KMS-11 (cell line): Measurements from ENCODE around the gene CSF1R.
"Not testable (repeated sequence)": the region's sequence is repeated elsewhere in the genome, so short reads cannot be mapped to it uniquely, and the experiment has no call there.

Source experiments
- H2AFZ ChIP-seq: fragments of 200-600 bp; sonication (generic); 2 replicates; pipeline ENCODE4 v1.6.1; 2016; ENCODE audit warnings: antibody characterized with exemption, mixed run types, low read depth
- H3K27ac ChIP-seq: fragments of 200-600 bp; sonication (generic); 2 replicates; pipeline ENCODE4 v1.6.1; 2016; ENCODE audit warnings: mild to moderate bottlenecking, mixed run types
- H3K27me3 ChIP-seq: fragments of 200-600 bp; sonication (generic); 2 replicates; pipeline ENCODE4 v1.6.1; 2017; ENCODE audit warnings: mild to moderate bottlenecking, low read depth, mixed run types, moderate library complexity; ENCODE audit not compliant: insufficient read depth
- H3K36me3 ChIP-seq: fragments of 200-600 bp; sonication (generic); 2 replicates; pipeline ENCODE4 v1.6.1; 2017; ENCODE audit warnings: mild to moderate bottlenecking, mixed run types; ENCODE audit not compliant: insufficient read depth
- H3K4me1 ChIP-seq: fragments of 200-600 bp; sonication (generic); 2 replicates; pipeline ENCODE4 v1.6.1; 2016; ENCODE audit warnings: mild to moderate bottlenecking, low read depth, mixed run types; ENCODE audit not compliant: poor library complexity, severe bottlenecking
- H3K4me2 ChIP-seq: fragments of 200-600 bp; sonication (generic); 2 replicates; pipeline ENCODE4 v1.7.0; 2016; ENCODE audit warnings: mild to moderate bottlenecking, mixed run types
- H3K4me3 ChIP-seq: fragments of 200-600 bp; sonication (generic); IDR thresholded peaks from 2 replicates; pipeline ENCODE4 v1.6.1; 2017; ENCODE audit warnings: low read depth, low read length, mixed read lengths; ENCODE audit not compliant: insufficient read depth
- H3K79me2 ChIP-seq: fragments of 200-600 bp; sonication (generic); 2 replicates; pipeline ENCODE4 v1.6.1; 2016; ENCODE audit warnings: low read depth, mixed run types; ENCODE audit not compliant: insufficient read depth
- H3K9ac ChIP-seq: fragments of 200-600 bp; sonication (generic); 2 replicates; pipeline ENCODE4 v1.6.1; 2016; ENCODE audit warnings: mild to moderate bottlenecking, mixed run types
- H4K20me1 ChIP-seq: fragments of 200-600 bp; sonication (generic); 2 replicates; pipeline ENCODE4 v1.6.1; 2016; ENCODE audit warnings: mild to moderate bottlenecking, mixed run types; ENCODE audit not compliant: insufficient read depth
- CTCF ChIP-seq: fragments of 200-600 bp; sonication (generic); conservative IDR thresholded peaks from 2 replicates; pipeline ENCODE4 v1.6.1; 2017; ENCODE audit warnings: low read depth, mild to moderate bottlenecking, antibody characterized with exemption, low read length, moderate library complexity, mixed read lengths

Gene CSF1R

GRCh38 chr5:150085191-150085912 is 1.0 kb downstream of the CSF1R start:
- H3K4me1 ChIP-seq, result no peaks in the 10 kb centered on the region
- no peak overlapping the region for H3K9ac ChIP-seq
- H3K4me3 ChIP-seq, result no peak overlapping the region
- no peak for TF ChIP-seq CTCF
- no peaks in the 10 kb centered on the region for H3K27me3 ChIP-seq
- H3K27ac ChIP-seq, result no peak overlapping the region
- no peaks in the 10 kb centered on the region for H4K20me1 ChIP-seq
- no peaks in the 10 kb centered on the region for H3K79me2 ChIP-seq
- no peak overlapping the region for H3K4me2 ChIP-seq
- H3K36me3 ChIP-seq, result no peaks in the 10 kb centered on the region
- H2AFZ ChIP-seq, result no peak overlapping the region

DNA sequence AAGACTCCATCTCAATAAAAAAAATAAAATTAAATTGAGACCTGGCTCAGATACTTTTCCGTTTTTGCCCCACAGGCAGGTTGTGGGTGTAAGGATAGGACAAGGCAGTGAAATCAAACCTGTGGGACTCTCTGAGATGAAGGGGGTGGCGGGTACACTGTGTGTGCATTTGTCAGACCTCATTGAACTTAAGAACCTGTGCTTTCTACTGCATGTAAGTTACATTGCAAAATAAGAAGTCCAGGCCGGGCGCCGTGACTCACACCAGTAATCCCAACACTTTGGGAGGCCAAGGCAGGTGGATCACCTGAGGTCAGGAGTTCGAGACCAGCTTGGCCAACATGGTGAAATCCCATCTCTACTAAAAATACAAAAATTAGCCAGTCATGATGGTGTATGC is 1.6 kb downstream of the CSF1R start:
- H3K36me3 ChIP-seq, H2AFZ ChIP-seq, H3K4me2 ChIP-seq, H3K27me3 ChIP-seq, H4K20me1 ChIP-seq, H3K27ac ChIP-seq, H3K4me3 ChIP-seq, H3K4me1 ChIP-seq, H3K9ac ChIP-seq, H3K79me2 ChIP-seq: not testable (repeated sequence)

DNA sequence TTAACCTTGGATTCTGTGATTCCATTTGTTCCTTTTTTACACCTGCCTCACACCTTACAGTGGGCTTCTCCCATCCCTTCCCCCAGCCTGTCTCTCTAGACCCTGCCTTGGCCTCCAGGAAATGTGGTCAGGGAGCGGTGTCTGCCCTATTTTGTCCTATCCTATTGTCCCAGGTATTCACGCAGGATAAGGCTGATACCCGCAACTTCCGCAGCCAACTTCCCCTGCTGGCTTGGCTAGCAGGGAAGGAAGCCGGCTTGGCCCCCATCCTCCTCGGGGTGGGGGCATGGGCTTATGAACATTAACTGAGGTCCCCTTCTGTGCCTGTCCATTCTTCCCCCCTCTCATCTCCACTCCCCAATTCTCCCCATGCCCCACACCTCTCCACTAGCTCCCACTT is 3.5 kb downstream of the CSF1R start:
- no peaks in the 10 kb centered on the region for H3K79me2 ChIP-seq
- no peak for TF ChIP-seq CTCF
- H3K4me3 ChIP-seq, result no peak overlapping the region
- no peaks in the 10 kb centered on the region for H3K4me1 ChIP-seq
- H4K20me1 ChIP-seq, result no peaks in the 10 kb centered on the region
- no peaks in the 10 kb centered on the region for H3K27me3 ChIP-seq
- no peak overlapping the region for H2AFZ ChIP-seq
- no peak overlapping the region for H3K27ac ChIP-seq
- no peak overlapping the region for H3K9ac ChIP-seq
- no peaks in the 10 kb centered on the region for H3K36me3 ChIP-seq
- H3K4me2 ChIP-seq, result no peak overlapping the region

DNA sequence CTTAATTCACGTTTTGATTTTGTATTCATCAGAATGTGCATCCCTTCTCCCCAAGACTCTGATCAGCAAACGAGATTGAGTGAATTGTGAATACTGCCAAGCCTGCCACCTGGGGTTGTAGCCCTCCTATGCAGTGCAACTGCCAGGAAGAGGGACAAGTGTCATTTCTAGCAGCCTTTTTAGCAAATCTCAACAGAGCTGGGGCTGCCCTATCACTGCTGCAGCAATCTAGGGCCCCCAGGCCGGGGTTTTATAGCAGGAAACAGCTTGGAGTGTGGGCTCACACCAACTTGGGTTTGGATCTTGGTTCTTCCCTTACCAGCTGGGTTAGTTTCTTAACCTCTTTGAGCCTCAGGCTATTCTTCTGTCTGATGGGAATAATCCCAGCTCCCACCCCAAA is 4.0 kb downstream of the CSF1R start:
- H3K4me2 ChIP-seq, result no peak overlapping the region
- no peaks in the 10 kb centered on the region for H3K27me3 ChIP-seq
- H3K9ac ChIP-seq, result no peak overlapping the region
- no peak overlapping the region for H2AFZ ChIP-seq
- H3K79me2 ChIP-seq, result no peaks in the 10 kb centered on the region
- H3K27ac ChIP-seq, result no peak overlapping the region
- no peaks in the 10 kb centered on the region for H3K4me1 ChIP-seq
- no peaks in the 10 kb centered on the region for H3K36me3 ChIP-seq
- H4K20me1 ChIP-seq, result no peaks in the 10 kb centered on the region
- TF ChIP-seq CTCF, result no peak
- no peak overlapping the region for H3K4me3 ChIP-seq

GRCh38 chr5:150081541-150082283 is 4.6 kb downstream of the CSF1R start:
- no peak overlapping the region for H3K4me2 ChIP-seq
- H3K27ac ChIP-seq, result no peak overlapping the region
- no peaks in the 10 kb centered on the region for H3K4me1 ChIP-seq
- H3K36me3 ChIP-seq, result no peaks in the 10 kb centered on the region
- H2AFZ ChIP-seq, result no peak overlapping the region
- H3K4me3 ChIP-seq, result no peak overlapping the region
- no peak for TF ChIP-seq CTCF
- H3K79me2 ChIP-seq, result no peaks in the 10 kb centered on the region
- no peaks in the 10 kb centered on the region for H4K20me1 ChIP-seq
- no peak overlapping the region for H3K9ac ChIP-seq
- H3K27me3 ChIP-seq, result no peaks in the 10 kb centered on the region
